ENCODE measurements around the gene ZNF275. TPM values are rescaled to one million over a fixed set of nuclear protein-coding genes. Genes with fewer than 3 reads are reported as not detected.

The ZNF275 gene
- total and polyA plus RNA-seq, 2 experiments from 2014 or later: 3.6 to 13.8 TPM

DNA sequence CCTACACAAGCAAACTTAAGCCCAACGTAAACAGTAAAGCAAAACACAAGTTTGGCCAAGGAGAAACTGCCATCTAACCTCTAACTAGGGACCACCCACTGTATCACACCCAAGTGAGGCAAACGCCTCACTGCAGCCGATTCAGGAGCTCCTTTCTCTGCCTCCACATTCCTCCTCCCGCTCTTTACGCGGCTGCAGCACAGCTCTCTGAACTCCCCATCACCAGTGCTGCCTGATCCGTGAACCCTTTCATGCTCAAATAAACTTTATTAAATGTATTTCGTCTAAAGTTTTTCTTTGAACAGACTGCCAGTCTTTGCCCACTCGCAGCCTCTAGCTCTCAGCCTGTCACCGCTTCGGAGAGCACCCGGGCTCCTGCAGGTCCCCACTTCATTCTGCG is 60.7 kb downstream of the ZNF275 start:
- no peak overlapping the region for H3K4me3 ChIP-seq

DNA sequence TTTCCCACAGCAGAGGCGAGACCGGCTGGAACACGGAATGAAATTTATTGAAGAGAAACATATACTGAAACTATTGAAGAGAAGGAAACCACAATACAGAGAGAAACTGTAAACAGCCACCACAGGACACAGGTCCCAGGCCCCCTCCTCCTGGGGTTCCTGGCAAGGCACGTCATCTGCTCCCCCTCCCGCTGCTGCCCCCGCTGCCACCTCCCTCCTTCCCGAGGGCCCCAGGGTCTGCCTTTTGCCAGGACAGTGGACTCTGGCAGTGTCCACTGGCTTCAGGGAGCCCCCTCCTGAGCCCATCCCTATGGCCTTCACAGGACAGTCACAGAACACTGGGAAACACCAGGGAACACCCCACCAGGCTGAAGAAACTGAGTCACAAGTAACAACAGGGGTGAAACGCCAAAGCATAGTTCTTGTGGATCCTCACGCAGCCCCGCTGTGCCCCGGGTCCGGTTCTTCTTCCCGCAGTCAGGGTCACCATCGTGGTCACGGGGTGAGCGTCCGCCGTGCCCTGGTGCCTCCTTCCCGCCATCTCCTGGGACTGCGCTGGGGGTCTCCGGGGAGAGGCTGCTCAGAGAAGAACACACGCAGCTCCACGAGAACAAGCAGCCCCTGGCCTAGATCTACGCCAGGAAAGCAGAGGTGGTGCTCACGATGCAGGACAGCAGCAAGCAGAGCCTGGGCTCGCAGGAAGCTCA is 61.8 kb downstream of the ZNF275 start:
- Histone ChIP-seq H3K9me3 (ENCODE audit: low read depth) (no peaks in the 10 kb centered on the region), H3K27ac (no peak overlapping the region), H3K4me3 (no peak overlapping the region), H3K27me3 (no peaks in the 10 kb centered on the region), H3K36me3 (no peaks in the 10 kb centered on the region), H3K4me1 (ENCODE audit: low read depth) (no peaks in the 10 kb centered on the region)
- DNase-seq (ENCODE audit: low read depth in 1 of 2, low spot score in 1 of 2): no peak
- TF ChIP-seq, protein P1, sequence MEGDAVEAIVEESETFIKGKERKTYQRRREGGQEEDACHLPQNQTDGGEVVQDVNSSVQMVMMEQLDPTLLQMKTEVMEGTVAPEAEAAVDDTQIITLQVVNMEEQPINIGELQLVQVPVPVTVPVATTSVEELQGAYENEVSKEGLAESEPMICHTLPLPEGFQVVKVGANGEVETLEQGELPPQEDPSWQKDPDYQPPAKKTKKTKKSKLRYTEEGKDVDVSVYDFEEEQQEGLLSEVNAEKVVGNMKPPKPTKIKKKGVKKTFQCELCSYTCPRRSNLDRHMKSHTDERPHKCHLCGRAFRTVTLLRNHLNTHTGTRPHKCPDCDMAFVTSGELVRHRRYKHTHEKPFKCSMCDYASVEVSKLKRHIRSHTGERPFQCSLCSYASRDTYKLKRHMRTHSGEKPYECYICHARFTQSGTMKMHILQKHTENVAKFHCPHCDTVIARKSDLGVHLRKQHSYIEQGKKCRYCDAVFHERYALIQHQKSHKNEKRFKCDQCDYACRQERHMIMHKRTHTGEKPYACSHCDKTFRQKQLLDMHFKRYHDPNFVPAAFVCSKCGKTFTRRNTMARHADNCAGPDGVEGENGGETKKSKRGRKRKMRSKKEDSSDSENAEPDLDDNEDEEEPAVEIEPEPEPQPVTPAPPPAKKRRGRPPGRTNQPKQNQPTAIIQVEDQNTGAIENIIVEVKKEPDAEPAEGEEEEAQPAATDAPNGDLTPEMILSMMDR (IDR thresholded peaks at IDR 0.05; ENCODE audit: low read depth, low read length): no peak

More for the DNA sequence above, 60.7 kb downstream of the ZNF275 start:
- Histone ChIP-seq H3K4me1 (ENCODE audit: low read depth) (no peaks in the 10 kb centered on the region), H3K36me3 (no peaks in the 10 kb centered on the region), H3K27me3 (no peaks in the 10 kb centered on the region), H3K27ac (no peak overlapping the region), H3K9me3 (ENCODE audit: low read depth) (no peaks in the 10 kb centered on the region)
- DNase-seq (ENCODE audit: low read depth in 1 of 2, low spot score in 1 of 2): no peak
- TF ChIP-seq, protein P1 (IDR thresholded peaks at IDR 0.05; ENCODE audit: low read depth, low read length): no peak

DNA sequence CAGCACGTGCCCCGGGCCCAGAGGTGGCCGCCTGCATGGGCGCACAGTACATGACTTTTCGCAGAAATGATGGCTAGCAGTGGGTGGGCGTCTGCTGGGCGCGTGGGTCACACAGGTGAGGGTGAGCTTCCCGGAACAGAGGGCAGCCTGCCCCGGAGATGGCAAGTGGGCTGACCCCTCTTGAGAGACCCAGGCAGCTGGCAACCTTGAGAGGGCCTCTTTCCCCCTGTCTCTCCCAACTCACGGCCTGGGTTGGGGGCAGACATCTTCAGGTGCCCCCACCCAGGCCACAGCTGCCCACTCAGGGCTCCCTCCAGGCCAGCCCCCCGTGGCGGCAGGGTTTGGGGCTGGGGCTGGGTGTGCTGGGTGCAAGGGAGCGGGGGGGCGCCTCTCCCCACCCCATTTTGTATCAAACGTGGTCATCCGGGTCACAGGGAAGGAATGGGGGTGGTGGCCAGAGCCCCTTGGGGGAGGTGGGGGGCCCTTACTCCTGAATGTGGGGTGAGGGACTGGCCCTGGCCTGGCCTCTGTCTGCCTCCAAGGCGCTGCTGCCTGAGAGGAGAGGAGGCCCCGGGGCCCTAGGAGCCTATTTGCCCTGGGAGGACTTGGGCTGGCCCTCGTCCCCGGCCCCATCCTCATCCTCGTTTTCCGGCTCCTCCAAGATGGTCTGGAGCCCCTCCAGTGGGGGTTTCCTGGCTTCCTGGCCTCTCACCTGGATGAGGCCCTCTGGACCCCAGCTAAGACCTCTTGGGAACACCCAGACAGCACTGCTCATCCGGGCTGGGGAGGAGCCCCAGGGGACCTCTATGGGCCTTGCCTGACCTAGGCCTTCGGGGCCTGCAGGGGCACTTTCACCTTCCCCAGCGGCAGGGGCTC is 62.6 kb downstream of the ZNF275 start:
- Histone ChIP-seq H3K27ac (no peak overlapping the region), H3K4me3 (no peak overlapping the region), H3K4me1 (ENCODE audit: low read depth) (no peaks in the 10 kb centered on the region), H3K9me3 (ENCODE audit: low read depth) (no peaks in the 10 kb centered on the region), H3K36me3 (no peaks in the 10 kb centered on the region), H3K27me3 (no peaks in the 10 kb centered on the region)
- DNase-seq (ENCODE audit: low read depth in 1 of 2, low spot score in 1 of 2): no peak
- TF ChIP-seq, protein P1 (IDR thresholded peaks at IDR 0.05; ENCODE audit: low read depth, low read length): no peak

DNA sequence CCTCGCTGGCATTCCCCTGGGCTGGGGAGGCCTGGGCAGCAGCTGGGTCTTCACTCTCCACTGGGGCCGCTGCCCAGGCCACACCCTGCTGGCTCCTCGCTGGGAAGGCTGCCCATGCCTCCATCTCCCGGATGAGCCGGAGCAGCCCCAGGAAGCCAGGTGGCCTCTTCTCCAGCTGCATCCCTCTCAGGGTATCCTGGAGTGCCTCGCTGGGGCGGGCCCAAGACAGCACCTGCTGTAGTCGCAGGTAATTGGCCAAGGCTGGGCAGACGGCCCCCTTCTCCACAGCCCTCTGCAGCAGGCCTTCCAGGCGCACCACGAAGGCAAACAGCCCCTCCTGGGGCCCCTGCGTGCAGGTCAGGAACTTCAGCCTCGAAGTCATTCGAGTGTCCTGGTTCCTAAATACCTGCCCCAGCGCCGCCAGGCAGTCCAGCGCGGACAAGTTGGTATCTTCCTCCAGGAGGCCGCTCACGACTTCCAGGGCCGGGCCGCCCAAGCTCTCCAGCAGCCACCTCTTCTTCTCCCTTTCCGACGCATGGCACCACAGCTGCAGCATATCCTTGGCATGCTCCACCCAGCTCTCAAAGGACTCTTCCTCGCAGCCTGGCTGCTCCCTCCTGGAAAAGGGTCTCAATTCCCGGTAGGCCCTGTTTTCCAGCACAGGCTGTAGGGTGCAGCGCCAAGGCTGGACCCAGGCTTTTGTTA is 63.5 kb downstream of the ZNF275 start:
- TF ChIP-seq, protein P1 (IDR thresholded peaks at IDR 0.05; ENCODE audit: low read depth, low read length): no peak
- Histone ChIP-seq H3K4me3 (no peak overlapping the region), H3K36me3 (no peaks in the 10 kb centered on the region), H3K4me1 (ENCODE audit: low read depth) (no peaks in the 10 kb centered on the region), H3K9me3 (ENCODE audit: low read depth) (no peaks in the 10 kb centered on the region), H3K27ac (no peak overlapping the region), H3K27me3 (no peaks in the 10 kb centered on the region)
- DNase-seq (ENCODE audit: low read depth in 1 of 2, low spot score in 1 of 2): no peak

DNA sequence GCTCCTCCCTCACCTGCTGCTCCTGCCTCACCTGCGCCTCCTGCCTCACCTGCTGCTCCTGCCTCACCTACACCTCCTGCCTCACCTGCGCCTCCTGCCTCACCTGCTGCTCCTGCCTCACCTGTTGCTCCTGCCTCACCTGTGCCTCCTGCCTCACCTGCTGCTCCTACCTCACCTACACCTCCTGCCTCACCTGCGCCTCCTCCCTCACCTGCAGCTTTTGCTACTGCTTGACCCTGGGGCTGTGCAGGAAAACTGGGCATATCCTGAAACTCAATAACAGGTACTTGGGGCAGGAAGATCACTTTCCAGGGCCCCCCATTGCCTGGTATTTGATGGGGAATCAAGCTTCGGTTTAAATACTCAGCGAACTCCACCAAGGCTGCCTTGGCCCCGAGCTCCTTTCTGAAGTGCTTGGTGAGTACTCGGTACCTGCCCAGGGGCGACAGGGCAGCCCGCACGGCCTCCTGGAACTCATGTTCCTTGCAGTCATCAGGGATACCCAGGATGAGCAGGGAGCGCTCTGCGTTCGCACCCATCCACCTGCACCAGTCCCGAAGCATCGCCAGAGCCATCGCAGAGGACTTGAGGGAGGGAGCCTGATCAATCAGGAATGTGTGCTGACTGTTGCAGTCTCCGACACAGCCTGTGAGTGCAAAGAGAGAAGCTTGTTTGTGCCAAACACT is 64.5 kb downstream of the ZNF275 start:
- no peaks in the 10 kb centered on the region for H3K9me3 ChIP-seq (ENCODE audit: low read depth)
- TF ChIP-seq, protein P1 (IDR thresholded peaks at IDR 0.05; ENCODE audit: low read depth, low read length): no peak
- H3K4me1 ChIP-seq (ENCODE audit: low read depth): no peaks in the 10 kb centered on the region
- no peaks in the 10 kb centered on the region for H3K36me3 ChIP-seq
- no peak overlapping the region for H3K4me3 ChIP-seq
- DNase-seq (ENCODE audit: low read depth in 1 of 2, low spot score in 1 of 2): no peak
- no peaks in the 10 kb centered on the region for H3K27me3 ChIP-seq
- no peak overlapping the region for H3K27ac ChIP-seq
